COR-L47 (cell line): ENCODE measurements around the gene CRP.
"Not testable (repeated sequence)": the region's sequence is repeated elsewhere in the genome, so short reads cannot be mapped to it uniquely, and the experiment has no call there.

Experiments used
- DNase-seq: peaks from one replicate; lab custom pipeline; 2025; lab: John Stamatoyannopoulos, UW

The CRP gene, protein sequence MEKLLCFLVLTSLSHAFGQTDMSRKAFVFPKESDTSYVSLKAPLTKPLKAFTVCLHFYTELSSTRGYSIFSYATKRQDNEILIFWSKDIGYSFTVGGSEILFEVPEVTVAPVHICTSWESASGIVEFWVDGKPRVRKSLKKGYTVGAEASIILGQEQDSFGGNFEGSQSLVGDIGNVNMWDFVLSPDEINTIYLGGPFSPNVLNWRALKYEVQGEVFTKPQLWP

DNA sequence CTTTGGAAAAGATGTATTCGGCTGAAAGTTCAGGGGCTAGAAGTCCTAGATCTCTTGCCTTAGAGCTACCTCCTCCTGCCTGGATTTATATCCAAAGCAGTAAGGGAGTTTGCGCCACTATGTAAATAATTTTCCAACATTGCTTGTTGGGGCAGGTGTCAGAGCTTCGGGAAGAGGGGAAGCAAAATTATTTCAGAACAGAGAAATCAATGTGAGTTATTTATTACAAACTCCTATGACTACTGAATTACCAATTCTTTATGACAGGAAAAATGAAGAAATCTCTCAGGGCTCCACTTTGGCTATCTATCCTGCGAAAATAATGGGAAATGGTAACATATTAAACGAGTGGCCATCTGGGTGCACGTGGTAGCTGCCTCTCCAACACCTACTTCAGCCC, at the start of gene CRP:
CRP (minus strand) TSS at position 61 of the 400 bp plus-strand sequence. CDS start 104 bp downstream, outside the sequence.
- no peak for DNase-seq

DNA sequence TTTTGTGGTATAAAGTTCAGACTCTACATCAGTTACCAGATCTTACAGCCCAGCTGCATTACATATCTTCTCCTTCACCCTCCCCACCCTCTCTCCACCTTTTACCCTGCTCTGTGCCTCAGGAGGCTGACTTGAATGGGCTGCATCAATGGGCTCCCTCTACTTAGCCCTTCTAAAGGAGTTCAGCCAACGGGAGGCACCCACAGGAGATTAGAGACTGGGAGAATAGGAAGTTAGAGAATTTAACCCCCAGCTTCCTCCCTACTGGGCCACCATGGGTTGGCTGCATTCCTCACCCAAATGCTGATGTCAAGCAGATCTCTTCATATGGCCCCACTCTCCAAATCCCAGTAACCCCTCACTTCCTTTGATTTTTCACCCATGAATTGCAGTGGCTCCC, 49.3 kb upstream of the CRP start:
- DNase-seq = no peak

DNA sequence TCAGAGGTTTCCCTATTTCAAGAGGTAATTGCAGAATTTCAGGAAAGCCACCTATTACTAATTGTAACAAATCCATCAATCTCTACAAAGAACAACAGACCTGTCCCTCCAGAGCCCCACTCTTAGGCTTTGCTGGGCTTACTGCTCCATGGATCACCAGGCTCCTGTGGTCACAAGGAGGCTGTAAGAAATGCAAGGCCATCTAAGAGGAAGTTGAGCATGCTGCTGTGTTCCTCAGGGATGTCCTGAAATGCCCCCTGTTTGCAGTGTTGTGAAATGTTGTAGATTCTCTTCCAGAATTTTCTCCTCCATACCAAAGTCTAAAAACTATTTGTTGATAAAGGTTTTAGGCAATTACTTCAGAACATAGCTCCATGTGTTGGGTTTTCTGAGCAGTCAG, 42.0 kb upstream of the CRP start:
- no peak for DNase-seq

DNA sequence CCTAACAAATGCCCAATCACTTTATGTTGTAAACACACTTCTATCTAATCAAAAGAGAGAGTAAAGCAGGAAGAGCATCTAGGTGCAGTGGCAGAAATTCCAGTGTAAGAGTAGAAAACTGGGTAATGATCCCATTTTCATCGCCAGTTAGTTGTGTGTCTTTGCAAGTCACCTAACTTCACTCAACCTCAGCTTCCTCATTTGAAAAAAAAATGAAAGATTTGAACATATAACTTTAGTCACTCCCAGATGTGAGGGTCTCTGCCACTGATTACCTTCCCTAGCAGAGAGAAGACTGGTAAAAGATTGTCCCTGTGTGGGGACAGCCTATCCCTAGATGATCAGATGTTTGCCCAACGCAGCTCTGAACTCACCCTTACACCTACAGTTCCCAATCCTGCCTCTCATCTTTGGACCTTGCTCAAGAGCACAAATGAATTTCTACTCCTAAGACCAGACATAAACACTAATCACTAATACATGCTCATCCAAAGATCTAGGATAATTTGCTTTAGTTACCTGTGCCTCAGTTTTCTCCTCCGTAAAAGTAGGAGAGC, 41.1 kb upstream of the CRP start:
- no peak for DNase-seq

DNA sequence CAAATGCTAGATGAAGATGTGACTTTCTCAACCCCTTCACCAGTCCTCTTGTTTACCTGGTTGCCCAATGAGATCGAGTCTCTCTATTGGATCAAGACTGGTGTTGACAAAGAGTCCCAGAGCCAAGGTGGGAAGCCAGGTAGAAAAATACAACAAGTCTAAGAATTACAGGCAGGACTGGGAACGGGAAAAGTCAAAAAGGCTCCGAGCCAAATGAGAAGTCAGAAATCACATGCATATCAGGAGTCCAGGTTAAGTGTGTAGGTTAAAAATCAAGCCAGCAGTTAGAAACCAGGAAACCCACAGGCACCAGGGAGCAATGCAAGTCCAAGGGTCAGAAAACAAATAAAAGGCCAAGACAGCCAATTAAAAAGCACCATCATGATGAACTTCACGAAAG, 39.0 kb upstream of the CRP start:
- no peak for DNase-seq

DNA sequence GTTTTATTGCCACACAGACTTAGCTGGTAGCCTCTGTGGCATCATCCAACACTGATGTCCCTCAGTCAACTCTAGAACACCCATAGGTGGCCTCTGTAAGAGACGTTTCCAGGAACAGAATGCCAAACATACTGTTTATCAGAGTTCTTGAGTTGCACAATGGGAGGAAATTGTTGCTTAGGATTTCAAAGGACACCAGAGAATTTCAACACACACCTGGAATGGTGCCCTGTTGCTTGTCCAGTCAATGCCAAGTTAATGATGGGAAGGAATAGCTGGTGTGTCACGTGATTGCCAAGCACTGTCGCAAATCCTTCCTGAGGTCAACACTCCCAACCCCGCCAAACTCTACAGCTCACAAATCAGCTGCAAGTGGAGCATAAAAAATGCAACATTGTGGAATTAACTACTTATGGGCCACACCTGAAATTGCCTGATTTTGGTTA, 37.8 kb upstream of the CRP start:
- no peak for DNase-seq

DNA sequence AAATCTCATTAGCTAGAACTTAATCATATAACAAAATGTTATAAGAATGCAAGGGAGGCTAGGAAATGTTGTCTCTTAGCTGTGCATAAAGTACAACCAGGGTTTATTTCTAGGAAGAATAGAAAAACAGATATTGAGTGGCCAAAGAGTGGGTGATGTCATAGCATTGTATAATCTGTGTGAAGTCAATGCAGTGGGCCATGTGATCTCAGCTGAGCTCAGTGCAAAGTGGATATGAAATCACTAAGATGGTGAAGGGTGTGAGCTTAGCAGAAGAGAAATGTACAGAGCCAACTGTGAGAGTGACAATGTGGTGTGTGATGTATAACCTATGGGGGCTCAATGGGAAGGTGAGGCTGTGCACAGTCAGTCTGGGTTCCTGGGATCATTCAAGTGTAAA, 36.6 kb upstream of the CRP start:
- no peak for DNase-seq

DNA sequence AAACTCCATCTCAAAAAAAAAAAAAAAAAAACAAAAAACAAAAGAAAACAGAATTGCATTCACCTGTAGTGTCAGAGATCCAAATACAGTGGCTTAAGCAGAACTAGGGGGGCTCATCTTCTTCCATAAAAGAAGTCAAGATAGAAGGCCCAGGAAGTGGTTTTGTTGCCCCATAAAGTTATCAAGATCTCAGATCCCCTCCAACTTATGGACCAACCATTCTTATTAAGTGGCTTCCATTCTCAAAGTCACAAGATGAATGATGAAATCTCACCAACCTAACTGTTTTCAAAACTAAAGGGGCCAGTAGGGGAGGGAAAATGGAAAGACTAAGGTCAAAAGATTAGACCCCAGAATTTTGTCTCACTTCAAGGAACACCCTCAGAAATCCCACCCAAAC, 36.2 kb upstream of the CRP start:
- DNase-seq = no peak

DNA sequence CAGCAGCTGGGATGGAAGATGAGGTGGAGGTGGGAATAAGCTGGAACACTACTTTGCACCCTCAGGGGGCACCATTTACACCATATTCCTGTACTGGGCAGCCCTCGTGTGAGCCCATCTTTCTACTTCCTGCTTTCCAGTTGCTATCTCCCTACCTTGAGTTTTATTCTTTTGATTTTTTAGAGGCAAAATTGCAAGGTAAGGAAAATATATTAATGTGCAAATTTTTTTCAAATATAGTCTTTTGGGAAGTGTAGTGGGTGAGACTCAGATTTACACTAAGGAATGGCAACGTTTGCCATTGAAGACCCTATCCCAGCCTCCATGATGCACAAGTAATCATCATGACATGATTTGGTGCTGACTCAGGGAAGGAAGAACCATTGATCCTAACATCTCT, 35.2 kb upstream of the CRP start:
- no peak for DNase-seq

DNA sequence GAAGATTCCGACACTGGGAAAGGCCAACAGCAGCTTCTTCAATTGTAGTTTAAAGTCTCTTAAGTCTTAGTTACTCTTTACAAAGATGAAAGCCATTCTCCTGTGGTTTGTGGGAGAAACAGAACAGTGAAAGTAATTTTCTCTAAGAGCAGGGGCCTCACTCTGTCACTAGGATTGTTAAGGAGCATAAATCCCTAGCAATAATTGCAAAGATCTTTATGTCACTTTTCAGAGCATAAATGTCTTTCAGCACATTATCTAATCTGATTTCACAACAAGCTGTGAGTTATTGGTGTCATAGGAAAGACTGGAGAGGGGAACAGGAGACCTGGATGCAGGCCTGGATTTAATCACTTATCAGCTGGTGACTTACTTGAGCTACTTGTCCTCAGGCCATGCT, 34.0 kb upstream of the CRP start:
- DNase-seq = no peak

DNA sequence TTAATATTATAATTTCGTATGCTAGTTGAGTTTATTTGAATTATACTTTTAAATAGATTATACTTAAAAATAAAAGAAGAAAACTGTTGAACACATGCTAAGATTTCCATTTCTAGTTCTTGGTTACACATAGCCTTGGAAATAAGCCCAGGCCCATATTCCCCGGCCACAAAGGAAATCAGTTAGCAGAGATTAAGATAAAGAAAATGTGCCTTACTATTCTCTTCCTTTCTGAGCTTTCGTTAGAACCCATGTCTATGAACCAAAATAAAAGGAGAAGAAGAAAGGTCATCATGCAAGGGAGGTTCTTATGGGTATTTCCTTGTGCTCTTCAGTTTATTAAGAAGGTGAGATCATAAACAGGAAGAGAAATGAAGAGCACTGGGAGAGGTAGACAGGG, 32.3 kb upstream of the CRP start:
- no peak for DNase-seq

DNA sequence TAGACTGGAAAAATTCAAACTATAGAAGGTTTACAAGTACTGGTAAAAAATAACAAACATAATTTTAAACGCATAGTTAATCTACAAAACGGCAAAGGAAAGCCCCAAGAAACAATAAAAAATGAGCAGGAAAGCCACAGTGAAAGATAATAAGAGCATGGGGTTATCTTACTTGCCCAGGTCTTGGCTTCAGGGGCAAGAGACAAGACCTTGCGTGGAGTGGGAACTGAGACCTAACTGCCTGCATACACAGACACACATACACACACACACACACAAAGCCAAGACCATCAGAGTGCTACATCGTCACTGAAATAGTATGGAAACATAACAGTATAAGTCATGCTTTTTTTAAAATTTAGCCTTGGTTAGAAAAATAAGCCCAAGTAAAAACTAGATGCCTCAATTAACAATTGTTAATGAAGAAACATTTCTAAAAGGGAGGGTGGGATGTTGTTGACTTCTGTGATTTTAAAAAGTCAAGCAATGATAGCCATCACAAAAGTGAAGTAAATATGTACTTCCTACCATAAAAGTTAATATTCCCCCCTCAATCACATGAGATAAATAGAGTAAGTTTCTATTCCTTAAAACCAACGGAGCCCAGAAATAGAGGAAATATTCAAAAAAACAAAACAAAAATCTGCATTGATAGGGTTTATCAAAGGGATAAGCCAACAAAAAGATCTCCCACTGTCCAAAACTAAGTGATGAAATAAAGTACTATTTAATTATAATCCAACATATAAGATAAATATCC, 29.4 kb upstream of the CRP start:
- no peak for DNase-seq

DNA sequence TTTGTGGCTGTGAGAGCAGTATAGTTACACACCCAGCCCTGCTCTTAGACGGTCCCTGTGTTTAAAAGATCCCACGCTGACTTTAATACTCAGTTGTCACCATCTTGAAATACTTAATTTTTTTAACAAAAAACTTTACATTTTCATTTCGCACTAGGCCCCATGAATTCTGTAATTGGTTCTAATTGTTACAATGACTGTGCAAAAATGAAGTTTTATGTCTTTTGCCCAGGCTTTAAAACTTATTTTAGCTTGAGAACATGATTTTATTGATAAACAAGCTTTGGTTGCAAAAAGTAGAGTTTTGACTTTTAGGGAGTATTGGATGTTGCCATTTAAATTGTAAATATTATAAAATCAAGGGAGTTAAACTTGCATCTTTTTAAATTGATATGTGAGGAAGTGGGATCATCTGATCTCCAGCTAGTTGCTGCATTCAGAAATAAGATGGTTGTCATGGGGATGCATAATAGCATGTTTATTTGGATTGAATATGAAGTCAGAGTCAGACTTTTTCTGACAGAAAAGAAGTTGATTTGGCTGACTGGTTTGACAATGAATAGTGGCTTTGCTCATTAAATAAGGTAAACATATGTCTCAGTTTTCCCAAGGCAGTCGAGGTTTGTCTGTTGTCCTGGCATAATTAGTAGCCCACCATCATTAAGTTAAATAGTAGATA, 23.0 kb upstream of the CRP start:
- DNase-seq = no peak

DNA sequence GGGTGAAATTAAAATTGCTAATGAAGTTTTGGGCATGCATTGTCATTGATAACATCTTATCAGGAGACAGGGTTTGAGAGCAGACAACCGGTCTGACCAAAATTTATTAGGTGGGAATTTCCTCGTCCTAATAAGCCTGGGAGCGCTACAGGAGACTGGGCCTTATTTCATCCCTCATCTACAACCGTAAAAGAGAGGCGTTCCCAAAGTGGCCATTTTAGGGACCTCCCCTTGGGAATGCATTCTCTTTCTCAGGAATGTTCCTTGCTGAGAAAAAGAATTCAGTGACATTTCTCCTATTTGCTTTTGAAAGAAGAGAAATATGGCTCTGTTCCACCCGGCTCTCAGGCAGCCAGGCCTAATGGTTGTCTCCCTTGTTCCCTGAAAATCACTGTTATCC, 8.8 kb upstream of the CRP start:
- DNase-seq = not testable (repeated sequence)

DNA sequence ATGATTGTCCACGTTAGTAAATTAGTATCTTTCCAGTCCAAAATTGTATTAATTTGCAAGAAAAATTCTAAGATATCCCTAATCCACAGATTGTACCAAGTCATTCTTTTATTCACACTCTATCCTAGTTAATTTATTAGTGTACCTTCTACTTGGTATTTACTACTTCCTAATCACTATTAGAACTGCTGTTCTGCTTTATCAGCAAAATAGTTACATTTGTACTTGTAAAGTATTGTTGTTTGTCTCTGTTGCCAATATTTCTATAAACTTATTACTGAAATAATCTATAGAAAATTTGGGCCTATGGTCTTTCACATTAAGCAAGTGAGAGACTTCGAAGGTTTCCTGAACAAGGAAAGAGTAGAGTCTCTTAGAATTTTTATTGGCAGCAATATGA, 5.6 kb upstream of the CRP start:
- no peak for DNase-seq

DNA sequence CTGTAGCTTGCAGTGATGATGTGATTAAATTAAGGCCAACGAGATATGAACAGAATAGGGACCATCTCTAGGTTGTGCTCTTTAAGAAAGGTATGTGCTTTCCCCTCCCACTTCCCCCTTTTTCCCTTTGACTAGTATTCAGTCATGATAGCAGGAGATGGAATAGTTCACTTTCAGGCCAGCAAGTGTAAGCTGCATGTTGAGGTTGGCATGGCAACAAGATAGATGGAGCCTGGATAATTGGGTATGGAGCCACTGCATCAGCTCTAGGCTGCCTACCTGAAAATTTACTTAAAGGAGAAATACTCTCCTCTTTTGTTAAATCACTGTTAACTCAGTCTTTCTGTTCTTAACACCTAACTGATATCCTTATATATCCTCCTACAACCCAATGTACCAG, 1.5 kb upstream of the CRP start:
- no peak for DNase-seq

DNA sequence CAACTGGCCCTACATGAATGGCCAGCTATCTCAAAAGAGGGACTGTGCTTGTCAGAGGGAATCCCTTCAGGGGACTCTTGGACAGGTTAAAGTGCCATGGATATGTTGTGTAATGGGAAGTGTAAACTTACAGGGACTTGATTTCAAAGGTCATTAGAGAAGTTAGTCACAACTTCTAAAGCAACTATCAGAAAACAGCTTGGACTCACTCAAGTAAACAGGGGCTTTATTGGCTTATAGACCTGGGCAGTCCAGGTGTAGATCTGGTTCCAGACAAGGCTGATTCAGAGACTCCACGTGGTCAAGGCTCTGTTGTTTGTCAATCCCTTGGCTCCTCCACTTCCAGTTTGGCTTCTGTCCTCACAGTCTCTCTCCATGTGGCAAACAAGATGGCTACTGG, 2.3 kb downstream of the CRP start:
- no peak for DNase-seq

DNA sequence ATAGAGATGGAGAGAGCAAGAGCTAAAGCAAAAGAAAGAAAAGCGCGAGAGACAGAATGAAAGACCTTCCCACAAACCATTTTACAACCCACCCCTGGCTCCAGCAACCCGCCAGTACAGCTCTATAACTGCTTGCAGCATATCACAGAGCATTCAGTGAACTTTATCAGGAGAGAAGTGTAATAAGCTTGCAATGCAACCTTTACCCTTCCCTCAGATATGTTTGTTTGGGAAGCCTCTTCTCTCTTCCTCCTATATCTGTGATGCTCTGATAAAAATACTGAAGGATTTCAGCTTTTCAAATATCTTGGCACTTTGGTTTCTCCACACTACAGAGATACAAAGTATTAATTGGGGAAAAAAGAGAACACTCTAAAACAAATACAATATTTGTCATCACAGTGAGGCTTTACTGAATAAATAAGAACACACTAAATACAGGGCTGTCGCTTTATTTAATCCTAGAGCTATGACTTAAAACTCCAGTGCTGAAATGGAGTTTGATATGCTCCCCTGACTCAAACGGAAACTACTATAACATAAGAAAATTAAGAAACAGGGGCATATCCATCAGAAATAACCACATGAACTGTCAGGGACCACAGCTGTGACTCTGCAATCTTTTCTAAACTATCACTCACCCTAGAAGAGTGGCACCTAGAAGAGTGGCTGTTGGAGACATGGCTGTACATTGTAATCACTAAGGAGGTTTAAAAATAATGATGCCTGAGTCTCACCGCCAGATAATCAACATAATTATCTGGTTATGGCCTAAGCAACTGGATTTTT, 6.7 kb downstream of the CRP start:
- DNase-seq = no peak

DNA sequence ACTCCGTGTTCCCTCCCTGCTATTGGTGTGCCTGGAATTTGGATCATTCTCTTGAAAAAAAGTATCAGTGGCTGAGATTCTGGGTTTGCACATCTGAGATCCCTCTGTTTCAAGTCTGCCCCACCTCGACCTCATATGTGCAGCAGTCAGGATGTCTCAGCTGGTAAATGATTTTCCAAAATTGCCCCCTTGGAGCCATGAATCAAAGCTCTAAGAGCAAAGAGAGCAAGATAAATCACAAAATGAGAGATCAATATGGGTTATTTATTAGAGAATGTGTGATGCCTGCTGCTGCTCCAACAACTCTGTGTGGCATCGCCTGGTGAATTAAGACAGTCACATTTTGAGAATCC, 8.5 kb downstream of the CRP start:
- DNase-seq = no peak

DNA sequence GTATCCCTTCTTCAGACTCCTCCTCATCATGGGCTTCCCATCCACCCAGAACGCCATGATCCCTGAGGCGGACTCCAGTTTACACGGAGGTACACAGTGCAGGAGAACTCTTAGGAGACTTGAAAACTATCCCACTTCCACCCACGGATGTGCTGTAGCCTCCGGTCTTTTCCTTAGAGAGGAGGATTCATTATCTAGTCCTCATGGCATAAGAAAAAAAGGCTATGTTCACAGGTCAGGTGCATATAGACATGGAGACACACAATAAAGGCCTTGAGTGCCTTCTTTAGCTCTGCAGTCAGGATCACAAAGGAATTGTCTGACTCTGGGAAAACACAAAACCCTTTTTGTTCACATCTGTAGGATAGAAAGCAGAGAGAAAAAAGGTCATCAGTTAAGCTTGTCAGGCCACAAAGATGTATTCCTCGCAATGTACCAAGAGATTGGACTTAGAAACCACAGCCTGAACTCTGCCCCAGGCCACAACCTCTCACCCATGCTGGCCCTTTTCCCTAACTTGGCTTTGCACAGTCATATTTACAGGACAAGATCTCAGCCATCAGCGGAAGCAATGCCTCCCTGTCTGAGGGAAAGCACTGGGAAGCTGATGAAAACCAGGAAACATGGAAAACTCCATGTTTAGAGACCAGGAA, 9.0 kb downstream of the CRP start:
- DNase-seq = no peak

DNA sequence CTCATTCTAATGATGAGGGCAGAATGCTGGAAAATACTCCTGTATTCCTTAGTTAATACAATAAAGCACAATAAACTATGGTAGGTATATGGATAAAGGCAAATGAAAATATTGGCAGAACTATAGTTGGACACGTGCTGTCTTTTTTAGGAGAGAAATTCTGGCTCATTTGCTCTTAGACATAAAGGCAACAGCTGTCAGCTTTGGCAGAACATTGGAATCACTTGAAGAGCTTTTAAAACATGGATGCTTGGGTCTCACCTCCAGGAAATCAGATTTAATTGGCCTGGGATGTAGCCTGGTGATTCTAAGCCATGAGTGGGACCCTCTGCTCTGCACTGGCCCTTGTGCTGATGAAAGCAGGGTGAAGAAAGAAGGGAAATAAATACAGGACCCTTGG, 9.9 kb downstream of the CRP start:
- DNase-seq = no peak

DNA sequence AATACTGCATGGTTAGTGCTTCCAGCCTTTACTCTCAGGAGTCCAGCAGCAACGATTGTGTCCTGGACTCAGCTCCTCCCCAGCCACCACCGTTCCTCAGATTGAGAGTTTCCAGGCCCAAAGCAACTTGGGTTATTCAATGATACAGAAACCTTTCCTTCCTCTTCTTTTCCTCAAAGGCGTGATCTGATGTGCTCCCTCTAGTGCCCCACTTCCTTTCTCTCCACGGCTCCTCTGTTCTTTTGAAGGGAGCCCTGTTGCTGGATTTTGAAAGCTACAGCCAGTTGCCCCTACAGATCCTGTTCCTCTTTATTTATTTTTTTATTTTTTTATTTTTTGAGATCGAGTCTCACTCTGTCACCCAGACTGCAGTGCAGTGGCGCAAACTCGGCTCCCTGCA, 14.1 kb downstream of the CRP start:
- no peak for DNase-seq
